ENCODE results near the gene SLC4A4. TPM values are rescaled to one million over a fixed set of nuclear protein-coding genes. Genes with fewer than 3 reads are reported as not detected.

SLC4A4 gene
- total RNA-seq, 2 donors from 2014 or later, result 1.8 TPM

- no peak for ATAC-seq (ENCODE audit: insufficient number of reproducible peaks, low FRiP score, low read depth)
These were observed 219.4 kb downstream of the SLC4A4 start for GRCh38 chr4:71558248-71558647.

GRCh38 chr4:71559957-71560571 is 221.2 kb downstream of the SLC4A4 start:
- Histone ChIP-seq H3K4me1 (ENCODE audit: control insufficient read depth in 1 of 2, low read depth in 2 of 2) (no peaks in the 10 kb centered on the region), H3K9me3 (no peaks in the 10 kb centered on the region), H3K4me3 (no peak overlapping the region), H3K27me3 (replicated peaks; ENCODE audit: insufficient read depth) (no peaks in the 10 kb centered on the region), H3K27ac (no peak overlapping the region), H3K36me3 (no peaks in the 10 kb centered on the region)
- DNase-seq (ENCODE audit: low spot score) (no peak), ATAC-seq (ENCODE audit: insufficient number of reproducible peaks, low FRiP score, low read depth) (no peak)
- no peak for TF ChIP-seq CTCF (IDR thresholded peaks at IDR 0.05)

More at GRCh38 chr4:71558248-71558647, 219.4 kb downstream of the SLC4A4 start:
- H3K4me3 ChIP-seq, result no peak overlapping the region
- no peaks in the 10 kb centered on the region for H3K27me3 ChIP-seq (replicated peaks; ENCODE audit: insufficient read depth)
- H3K4me1 ChIP-seq (ENCODE audit: control insufficient read depth in 1 of 2, low read depth in 2 of 2), result no peaks in the 10 kb centered on the region
- TF ChIP-seq CTCF (IDR thresholded peaks at IDR 0.05), result no peak
- H3K27ac ChIP-seq, result no peak overlapping the region
- DNase-seq (ENCODE audit: low spot score), result no peak
- no peaks in the 10 kb centered on the region for H3K36me3 ChIP-seq
- no peaks in the 10 kb centered on the region for H3K9me3 ChIP-seq

GRCh38 chr4:71564775-71565174 is 226.0 kb downstream of the SLC4A4 start:
- Histone ChIP-seq H3K27ac (no peak overlapping the region), H3K4me1 (ENCODE audit: control insufficient read depth in 1 of 2, low read depth in 2 of 2) (no peaks in the 10 kb centered on the region), H3K4me3 (no peak overlapping the region), H3K9me3 (no peaks in the 10 kb centered on the region), H3K36me3 (no peaks in the 10 kb centered on the region), H3K27me3 (replicated peaks; ENCODE audit: insufficient read depth) (no peaks in the 10 kb centered on the region)
- no peak for TF ChIP-seq CTCF (IDR thresholded peaks at IDR 0.05)
- no peak for ATAC-seq (ENCODE audit: insufficient number of reproducible peaks, low FRiP score, low read depth)
- DNase-seq (ENCODE audit: low spot score), result no peak

- DNase-seq (ENCODE audit: low spot score) (no peak), ATAC-seq (ENCODE audit: insufficient number of reproducible peaks, low FRiP score, low read depth) (no peak)
- TF ChIP-seq CTCF (IDR thresholded peaks at IDR 0.05), result no peak
- Histone ChIP-seq H3K4me3 (no peak overlapping the region), H3K27ac (no peak overlapping the region), H3K9me3 (no peaks in the 10 kb centered on the region), H3K27me3 (replicated peaks; ENCODE audit: insufficient read depth) (no peaks in the 10 kb centered on the region), H3K4me1 (ENCODE audit: control insufficient read depth in 1 of 2, low read depth in 2 of 2) (no peaks in the 10 kb centered on the region), H3K36me3 (no peaks in the 10 kb centered on the region)
These were observed 228.0 kb downstream of the SLC4A4 start for GRCh38 chr4:71566856-71567255.

- Histone ChIP-seq H3K27me3 (replicated peaks; ENCODE audit: insufficient read depth) (no peaks in the 10 kb centered on the region), H3K9me3 (no peaks in the 10 kb centered on the region), H3K4me3 (no peak overlapping the region), H3K4me1 (ENCODE audit: control insufficient read depth in 1 of 2, low read depth in 2 of 2) (no peaks in the 10 kb centered on the region), H3K27ac (no peak overlapping the region), H3K36me3 (no peaks in the 10 kb centered on the region)
- no peak for TF ChIP-seq CTCF (IDR thresholded peaks at IDR 0.05)
- DNase-seq (ENCODE audit: low spot score) (no peak), ATAC-seq (ENCODE audit: insufficient number of reproducible peaks, low FRiP score, low read depth) (no peak)
These were observed 229.3 kb downstream of the SLC4A4 start for GRCh38 chr4:71568131-71568530.
